Epithelial cell of proximal tubule (primary cell): ENCODE results near the gene TOR1B. TPM values are rescaled to one million over a fixed set of nuclear protein-coding genes. Genes with fewer than 3 reads are reported as not detected.

Source experiments
- DNase-seq: peaks from one replicate; pipeline ENCODE4 v3.0.0-alpha.2; 2011; ENCODE audit warnings: low read depth
- H3K4me3 ChIP-seq: 2 replicates; pipeline ENCODE4 v1.5.1; 2011; ENCODE audit warnings: low read depth, mild to moderate bottlenecking, low read length
- CTCF ChIP-seq: conservative IDR thresholded peaks from 2 replicates; pipeline ENCODE4 v1.5.1; 2012; ENCODE audit warnings: low read depth, mild to moderate bottlenecking, low read length
- total RNA-seq: library from RNA; depleted of rRNA; stranded (reverse); fragments of >200 nt; gene quantifications from 2 replicates; pipeline ENCODE4 v1.2.3, GENCODE V29; 2015

Gene TOR1B
- total RNA-seq, 1 donor from 2014 or later: 14.8 TPM

DNA sequence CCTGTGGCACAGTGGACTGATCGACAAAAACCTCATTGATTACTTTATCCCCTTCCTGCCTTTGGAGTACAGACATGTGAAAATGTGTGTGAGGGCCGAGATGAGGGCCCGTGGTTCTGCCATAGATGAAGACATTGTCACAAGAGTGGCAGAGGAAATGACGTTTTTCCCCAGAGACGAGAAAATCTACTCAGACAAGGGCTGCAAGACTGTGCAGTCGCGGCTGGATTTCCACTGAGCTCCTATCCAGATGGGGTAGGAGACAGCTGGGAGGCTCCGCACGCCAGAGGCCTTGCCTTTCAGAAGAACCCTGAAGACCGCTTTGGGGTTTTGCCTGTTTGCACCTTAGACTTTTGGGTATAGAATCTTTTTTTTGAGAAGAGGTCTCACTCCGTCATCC is 6.4 kb downstream of the TOR1B start:
- H3K4me3 ChIP-seq: no peak overlapping the region
- no peak for TF ChIP-seq CTCF
- no peak for DNase-seq

GRCh38 chr9:129810116-129810515 is 7.1 kb downstream of the TOR1B start:
- H3K4me3 ChIP-seq: no peak overlapping the region
- no peak for TF ChIP-seq CTCF
- DNase-seq: no peak

DNA sequence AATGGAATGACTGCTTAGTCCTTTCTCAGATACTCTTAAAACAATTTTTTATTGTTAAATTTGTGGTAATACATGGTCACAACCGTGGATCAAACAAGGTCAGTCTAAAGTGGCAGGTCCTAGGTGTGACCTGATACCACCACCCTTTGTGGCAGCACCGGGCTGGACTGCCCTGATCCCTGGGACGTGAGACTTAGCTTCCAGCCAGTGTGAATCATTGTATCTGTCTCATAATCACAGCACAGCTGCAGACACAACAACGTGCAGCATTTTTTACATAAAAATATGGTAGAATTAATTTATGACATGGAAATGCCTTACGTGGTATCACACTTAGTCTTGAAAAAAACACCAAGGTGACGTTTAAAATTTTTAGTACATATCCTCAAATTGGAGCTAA is 7.8 kb downstream of the TOR1B start:
- TF ChIP-seq CTCF: no peak
- no peak overlapping the region for H3K4me3 ChIP-seq
- DNase-seq: no peak

DNA sequence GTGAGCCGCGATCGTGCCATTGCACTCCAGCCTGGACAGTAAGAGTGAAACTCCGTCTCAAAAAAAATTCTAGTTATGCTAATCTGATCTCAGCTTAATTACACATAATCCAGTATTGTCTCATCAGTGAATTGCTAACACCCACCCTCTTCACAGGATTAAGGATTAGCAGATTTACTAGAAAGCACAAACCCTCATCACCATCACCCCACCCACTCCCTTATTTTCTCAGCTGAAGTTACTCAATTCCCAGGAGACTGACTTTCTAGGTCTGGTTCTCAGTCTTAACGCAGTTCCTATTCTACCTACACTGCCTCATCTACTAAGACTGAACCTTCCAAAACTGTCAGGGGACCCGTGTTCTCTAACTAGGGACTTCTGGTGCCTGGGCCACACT is 9.0 kb downstream of the TOR1B start:
- no peak for TF ChIP-seq CTCF
- H3K4me3 ChIP-seq: no peak overlapping the region

DNA sequence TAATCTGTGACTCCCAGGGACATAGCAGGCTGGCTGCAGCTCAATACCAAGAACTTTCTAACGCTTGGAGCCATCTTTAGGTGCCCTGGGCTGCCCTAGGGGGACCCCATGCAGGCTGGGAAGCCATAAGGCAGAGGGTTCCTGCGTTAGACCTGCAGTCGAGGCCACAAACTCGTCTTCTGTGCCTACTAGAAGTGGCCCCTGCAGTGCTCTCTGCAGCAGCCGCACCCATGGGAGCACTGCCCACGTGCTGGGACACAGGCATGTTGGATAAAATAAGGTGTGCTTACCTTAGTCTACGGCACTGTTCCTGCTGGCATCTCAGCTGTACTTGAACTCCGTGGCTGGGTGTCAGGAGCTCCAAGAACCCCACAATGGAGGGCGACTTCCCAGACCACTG is 9.4 kb downstream of the TOR1B start:
- no peak overlapping the region for H3K4me3 ChIP-seq
- DNase-seq: no peak
- no peak for TF ChIP-seq CTCF

More for the DNA sequence above, 9.0 kb downstream of the TOR1B start:
- DNase-seq: no peak

- no peak for TF ChIP-seq CTCF
- DNase-seq: no peak
- no peak overlapping the region for H3K4me3 ChIP-seq
These were observed 10.7 kb downstream of the TOR1B start for GRCh38 chr9:129813661-129814060.

GRCh38 chr9:129814432-129815223 is 11.6 kb downstream of the TOR1B start:
- DNase-seq: no peak
- no peak overlapping the region for H3K4me3 ChIP-seq
- TF ChIP-seq CTCF: no peak
